ENCODE data around the gene INPP5D.

INPP5D gene

DNA sequence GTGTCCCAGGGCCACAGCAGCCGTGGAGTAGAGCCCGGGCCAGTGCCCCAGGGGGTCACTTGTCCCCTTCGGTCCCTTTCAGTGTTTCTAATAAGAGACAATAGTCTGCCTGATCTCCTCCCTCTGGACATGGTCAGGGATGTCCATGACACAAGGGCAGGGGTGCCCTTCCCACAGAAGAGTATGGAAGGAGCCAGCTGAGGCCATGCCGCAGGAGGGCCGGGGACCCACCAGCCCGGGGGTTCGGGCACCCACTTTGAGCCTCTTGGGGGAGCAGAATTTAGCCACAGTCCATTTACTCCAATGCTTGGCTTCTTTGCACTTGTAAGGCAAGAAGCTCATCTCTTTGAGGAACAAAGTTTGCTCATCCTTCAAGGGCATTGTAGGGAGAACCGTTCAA, 102.6 kb downstream of the INPP5D start:
- peaks cover 28% of the 10 kb centered on the region for H3K27me3 ChIP-seq (replicated peaks; ENCODE audit: control insufficient read depth, insufficient read depth, low read length)
- H3K36me3 ChIP-seq (ENCODE audit: control insufficient read depth, insufficient read depth, low read length, severe bottlenecking) = no peaks in the 10 kb centered on the region
- H3K4me1 ChIP-seq (ENCODE audit: control insufficient read depth, insufficient read depth, low read length) = no peaks in the 10 kb centered on the region
- no peak overlapping the region for H3K9ac ChIP-seq (ENCODE audit: low read length)
- peaks cover 4% of the 10 kb centered on the region for H3K9me3 ChIP-seq (ENCODE audit: control insufficient read depth, low read length)
- H3K4me3 ChIP-seq (ENCODE audit: low read length) = no peak overlapping the region
- no peak for DNase-seq (ENCODE audit: low read depth)

- Histone ChIP-seq H3K36me3 (ENCODE audit: control insufficient read depth, insufficient read depth, low read length, severe bottlenecking) (no peaks in the 10 kb centered on the region), H3K27me3 (replicated peaks; ENCODE audit: control insufficient read depth, insufficient read depth, low read length) (peaks cover 29% of the 10 kb centered on the region), H3K4me3 (ENCODE audit: low read length) (no peak overlapping the region), H3K9ac (ENCODE audit: low read length) (no peak overlapping the region), H3K9me3 (ENCODE audit: control insufficient read depth, low read length) (no peaks in the 10 kb centered on the region), H3K4me1 (ENCODE audit: control insufficient read depth, insufficient read depth, low read length) (no peaks in the 10 kb centered on the region)
- no peak for DNase-seq (ENCODE audit: low read depth)
Observed at GRCh38 chr2:233163486-233164103, 103.5 kb downstream of the INPP5D start.

DNA sequence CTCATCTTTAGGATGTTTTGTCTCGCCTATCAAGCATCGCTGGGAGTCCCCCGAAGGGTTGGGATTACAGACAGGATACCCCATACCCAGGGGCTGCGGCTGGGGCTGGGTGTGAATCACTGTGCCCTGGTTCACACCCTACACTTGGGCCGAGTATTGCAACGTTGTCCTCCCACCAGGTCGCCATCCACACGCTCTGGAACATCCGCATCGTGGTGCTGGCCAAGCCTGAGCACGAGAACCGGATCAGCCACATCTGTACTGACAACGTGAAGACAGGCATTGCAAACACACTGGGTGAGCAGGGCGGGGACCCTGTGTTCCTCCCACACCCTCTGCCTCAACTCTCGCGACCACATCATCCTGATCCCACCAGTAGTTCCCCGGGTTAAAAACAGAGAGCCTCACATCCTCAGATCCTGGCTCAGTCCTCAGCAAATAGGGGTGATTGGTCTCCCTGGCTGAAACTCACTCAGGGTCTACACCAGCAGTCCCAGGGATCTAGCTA, 104.0 kb downstream of the INPP5D start:
- DNase-seq (ENCODE audit: low read depth) = no peak
- H3K36me3 ChIP-seq (ENCODE audit: control insufficient read depth, insufficient read depth, low read length, severe bottlenecking) = no peaks in the 10 kb centered on the region
- H3K9me3 ChIP-seq (ENCODE audit: control insufficient read depth, low read length) = no peaks in the 10 kb centered on the region
- no peak overlapping the region for H3K9ac ChIP-seq (ENCODE audit: low read length)
- H3K4me1 ChIP-seq (ENCODE audit: control insufficient read depth, insufficient read depth, low read length) = no peaks in the 10 kb centered on the region
- no peak overlapping the region for H3K4me3 ChIP-seq (ENCODE audit: low read length)
- peaks cover 34% of the 10 kb centered on the region for H3K27me3 ChIP-seq (replicated peaks; ENCODE audit: control insufficient read depth, insufficient read depth, low read length)

- H3K9me3 ChIP-seq (ENCODE audit: control insufficient read depth, low read length) = no peaks in the 10 kb centered on the region
- H3K36me3 ChIP-seq (ENCODE audit: control insufficient read depth, insufficient read depth, low read length, severe bottlenecking) = no peaks in the 10 kb centered on the region
- H3K4me3 ChIP-seq (ENCODE audit: low read length) = no peak overlapping the region
- no peak overlapping the region for H3K9ac ChIP-seq (ENCODE audit: low read length)
- no peak for DNase-seq (ENCODE audit: low read depth)
- no peaks in the 10 kb centered on the region for H3K4me1 ChIP-seq (ENCODE audit: control insufficient read depth, insufficient read depth, low read length)
- peaks cover 35% of the 10 kb centered on the region for H3K27me3 ChIP-seq (replicated peaks; ENCODE audit: control insufficient read depth, insufficient read depth, low read length)
Observed at GRCh38 chr2:233164967-233165366, 104.8 kb downstream of the INPP5D start.

- H3K36me3 ChIP-seq (ENCODE audit: control insufficient read depth, insufficient read depth, low read length, severe bottlenecking) = no peaks in the 10 kb centered on the region
- H3K4me1 ChIP-seq (ENCODE audit: control insufficient read depth, insufficient read depth, low read length) = no peaks in the 10 kb centered on the region
- no peak overlapping the region for H3K9ac ChIP-seq (ENCODE audit: low read length)
- no peak overlapping the region for H3K4me3 ChIP-seq (ENCODE audit: low read length)
- no peak for DNase-seq (ENCODE audit: low read depth)
- peaks cover 35% of the 10 kb centered on the region for H3K27me3 ChIP-seq (replicated peaks; ENCODE audit: control insufficient read depth, insufficient read depth, low read length)
- no peaks in the 10 kb centered on the region for H3K9me3 ChIP-seq (ENCODE audit: control insufficient read depth, low read length)
Observed at GRCh38 chr2:233165543-233165894, 105.4 kb downstream of the INPP5D start.

GRCh38 chr2:233165895-233166661, 105.9 kb downstream of the INPP5D start:
- Histone ChIP-seq H3K27me3 (replicated peaks; ENCODE audit: control insufficient read depth, insufficient read depth, low read length) (peaks cover 35% of the 10 kb centered on the region), H3K9me3 (ENCODE audit: control insufficient read depth, low read length) (no peaks in the 10 kb centered on the region), H3K4me1 (ENCODE audit: control insufficient read depth, insufficient read depth, low read length) (no peaks in the 10 kb centered on the region), H3K9ac (ENCODE audit: low read length) (no peak overlapping the region), H3K4me3 (ENCODE audit: low read length) (no peak overlapping the region), H3K36me3 (ENCODE audit: control insufficient read depth, insufficient read depth, low read length, severe bottlenecking) (no peaks in the 10 kb centered on the region)
- DNase-seq (ENCODE audit: low read depth) = no peak

- H3K4me3 ChIP-seq (ENCODE audit: low read length) = no peak overlapping the region
Observed at GRCh38 chr2:233168445-233168844, 108.3 kb downstream of the INPP5D start.

GRCh38 chr2:233168919-233169318, 108.8 kb downstream of the INPP5D start:
- Histone ChIP-seq H3K9ac (ENCODE audit: low read length) (no peak overlapping the region), H3K4me1 (ENCODE audit: control insufficient read depth, insufficient read depth, low read length) (no peaks in the 10 kb centered on the region), H3K36me3 (ENCODE audit: control insufficient read depth, insufficient read depth, low read length, severe bottlenecking) (no peaks in the 10 kb centered on the region), H3K9me3 (ENCODE audit: control insufficient read depth, low read length) (no peaks in the 10 kb centered on the region), H3K27me3 (replicated peaks; ENCODE audit: control insufficient read depth, insufficient read depth, low read length) (peaks cover 25% of the 10 kb centered on the region), H3K4me3 (ENCODE audit: low read length) (no peak overlapping the region)
- DNase-seq (ENCODE audit: low read depth) = no peak

More at GRCh38 chr2:233168445-233168844, 108.3 kb downstream of the INPP5D start:
- Histone ChIP-seq H3K9me3 (ENCODE audit: control insufficient read depth, low read length) (no peaks in the 10 kb centered on the region), H3K27me3 (replicated peaks; ENCODE audit: control insufficient read depth, insufficient read depth, low read length) (peaks cover 29% of the 10 kb centered on the region), H3K36me3 (ENCODE audit: control insufficient read depth, insufficient read depth, low read length, severe bottlenecking) (no peaks in the 10 kb centered on the region), H3K9ac (ENCODE audit: low read length) (no peak overlapping the region), H3K4me1 (ENCODE audit: control insufficient read depth, insufficient read depth, low read length) (no peaks in the 10 kb centered on the region)
- no peak for DNase-seq (ENCODE audit: low read depth)

DNA sequence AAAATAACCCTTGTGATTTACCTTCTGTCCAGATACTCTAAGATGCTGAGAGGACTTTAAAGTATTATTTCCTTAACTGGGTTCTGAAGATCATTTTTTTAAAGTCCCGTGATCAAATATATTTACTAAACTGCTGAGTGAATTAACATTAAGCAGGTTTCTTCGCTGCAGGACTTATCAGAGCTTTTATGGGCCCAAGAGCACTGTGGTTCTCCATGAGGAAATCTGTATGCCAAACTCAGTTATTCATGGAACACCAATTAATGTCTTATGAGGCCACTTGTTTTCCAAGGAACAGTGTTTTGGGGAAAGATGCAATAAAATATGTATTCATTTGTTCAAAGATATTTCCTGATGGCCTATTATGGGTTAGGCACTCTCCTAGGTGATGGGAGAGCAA, 111.2 kb downstream of the INPP5D start:
- Histone ChIP-seq H3K36me3 (ENCODE audit: control insufficient read depth, insufficient read depth, low read length, severe bottlenecking) (no peaks in the 10 kb centered on the region), H3K9me3 (ENCODE audit: control insufficient read depth, low read length) (no peaks in the 10 kb centered on the region), H3K27me3 (replicated peaks; ENCODE audit: control insufficient read depth, insufficient read depth, low read length) (peaks cover 14% of the 10 kb centered on the region), H3K4me3 (ENCODE audit: low read length) (no peak overlapping the region), H3K9ac (ENCODE audit: low read length) (no peak overlapping the region), H3K4me1 (ENCODE audit: control insufficient read depth, insufficient read depth, low read length) (no peaks in the 10 kb centered on the region)
- DNase-seq (ENCODE audit: low read depth) = no peak

- Histone ChIP-seq H3K4me1 (ENCODE audit: control insufficient read depth, insufficient read depth, low read length) (no peaks in the 10 kb centered on the region), H3K4me3 (ENCODE audit: low read length) (no peak overlapping the region), H3K9ac (ENCODE audit: low read length) (no peak overlapping the region), H3K9me3 (ENCODE audit: control insufficient read depth, low read length) (no peaks in the 10 kb centered on the region), H3K27me3 (replicated peaks; ENCODE audit: control insufficient read depth, insufficient read depth, low read length) (peaks cover 19% of the 10 kb centered on the region), H3K36me3 (ENCODE audit: control insufficient read depth, insufficient read depth, low read length, severe bottlenecking) (no peaks in the 10 kb centered on the region)
- no peak for DNase-seq (ENCODE audit: low read depth)
Observed at GRCh38 chr2:233173115-233173514, 113.0 kb downstream of the INPP5D start.

GRCh38 chr2:233174137-233174536, 114.0 kb downstream of the INPP5D start:
- no peak overlapping the region for H3K9ac ChIP-seq (ENCODE audit: low read length)
- peaks cover 9% of the 10 kb centered on the region for H3K27me3 ChIP-seq (replicated peaks; ENCODE audit: control insufficient read depth, insufficient read depth, low read length)
- no peaks in the 10 kb centered on the region for H3K4me1 ChIP-seq (ENCODE audit: control insufficient read depth, insufficient read depth, low read length)
- H3K36me3 ChIP-seq (ENCODE audit: control insufficient read depth, insufficient read depth, low read length, severe bottlenecking) = no peaks in the 10 kb centered on the region
- DNase-seq (ENCODE audit: low read depth) = no peak
- H3K4me3 ChIP-seq (ENCODE audit: low read length) = no peak overlapping the region
- H3K9me3 ChIP-seq (ENCODE audit: control insufficient read depth, low read length) = peaks cover 2% of the 10 kb centered on the region

Data from adipocyte (in vitro differentiated cells).